Fibroblast of pulmonary artery (primary cell): ENCODE results near the gene ATF5.

Experiments
- DNase-seq: peaks from one replicate; pipeline ENCODE4 v3.0.0-alpha.2; 2010; ENCODE audit warnings: low read depth
- H3K4me3 ChIP-seq: replicated peaks from 2 replicates; pipeline ENCODE4 v1.5.1; 2011; ENCODE audit warnings: low read depth, mild to moderate bottlenecking, control low read depth, low read length, moderate library complexity
- CTCF ChIP-seq: IDR thresholded peaks from 2 replicates; pipeline ENCODE4 v1.5.1; 2011; ENCODE audit warnings: mild to moderate bottlenecking, control low read depth, low read length, inconsistent platforms; ENCODE audit errors: missing control alignments

ATF5 gene

DNA sequence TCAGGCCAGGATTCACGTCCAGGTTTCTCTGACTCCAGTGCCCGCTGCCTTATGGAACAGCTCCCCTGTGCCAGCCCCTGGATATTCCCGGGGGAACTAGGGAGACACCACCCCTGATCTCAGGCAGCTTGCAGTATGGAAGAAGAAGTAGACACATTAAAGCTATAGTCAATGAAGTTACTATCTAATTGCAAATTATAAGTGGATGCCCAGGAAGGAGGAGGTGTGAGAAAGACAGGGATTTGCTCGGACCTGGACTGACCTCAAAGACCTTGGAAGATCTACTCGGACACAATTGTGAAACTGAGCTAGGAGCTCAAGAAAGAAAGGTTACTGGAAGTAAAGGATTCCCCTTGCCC, 21.6 kb downstream of the ATF5 start:
- no peak for TF ChIP-seq CTCF
- no peak overlapping the region for H3K4me3 ChIP-seq
- no peak for DNase-seq

DNA sequence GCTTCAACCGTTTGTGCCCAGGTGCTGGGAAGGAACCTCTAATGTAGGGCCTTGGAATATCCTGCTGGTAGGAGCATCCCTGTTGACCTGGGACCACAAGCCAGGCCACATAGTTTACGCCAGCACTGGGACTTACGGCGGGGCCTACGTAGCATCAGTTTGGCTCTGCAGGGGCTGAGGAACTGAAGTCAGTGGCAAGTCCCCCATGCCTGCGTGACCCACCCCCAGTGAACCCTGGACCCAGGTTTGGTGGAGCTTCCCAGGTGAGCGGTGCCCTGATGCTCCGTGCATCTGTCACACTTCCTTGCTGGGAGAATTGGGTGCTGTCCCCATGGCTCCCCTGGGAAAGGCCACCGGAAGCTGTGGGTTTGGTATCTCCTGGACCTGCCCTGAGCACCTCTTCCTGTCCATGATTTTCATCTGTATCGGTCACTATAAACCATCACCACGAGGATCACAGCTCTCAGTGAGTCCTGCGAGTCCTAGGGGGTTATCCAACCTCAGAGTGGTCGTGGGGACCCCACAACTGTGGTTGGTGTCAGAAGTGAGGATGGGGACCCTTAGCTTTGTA, 22.0 kb downstream of the ATF5 start:
- no peak overlapping the region for H3K4me3 ChIP-seq
- DNase-seq, result no peak
- TF ChIP-seq CTCF, result no peak

DNA sequence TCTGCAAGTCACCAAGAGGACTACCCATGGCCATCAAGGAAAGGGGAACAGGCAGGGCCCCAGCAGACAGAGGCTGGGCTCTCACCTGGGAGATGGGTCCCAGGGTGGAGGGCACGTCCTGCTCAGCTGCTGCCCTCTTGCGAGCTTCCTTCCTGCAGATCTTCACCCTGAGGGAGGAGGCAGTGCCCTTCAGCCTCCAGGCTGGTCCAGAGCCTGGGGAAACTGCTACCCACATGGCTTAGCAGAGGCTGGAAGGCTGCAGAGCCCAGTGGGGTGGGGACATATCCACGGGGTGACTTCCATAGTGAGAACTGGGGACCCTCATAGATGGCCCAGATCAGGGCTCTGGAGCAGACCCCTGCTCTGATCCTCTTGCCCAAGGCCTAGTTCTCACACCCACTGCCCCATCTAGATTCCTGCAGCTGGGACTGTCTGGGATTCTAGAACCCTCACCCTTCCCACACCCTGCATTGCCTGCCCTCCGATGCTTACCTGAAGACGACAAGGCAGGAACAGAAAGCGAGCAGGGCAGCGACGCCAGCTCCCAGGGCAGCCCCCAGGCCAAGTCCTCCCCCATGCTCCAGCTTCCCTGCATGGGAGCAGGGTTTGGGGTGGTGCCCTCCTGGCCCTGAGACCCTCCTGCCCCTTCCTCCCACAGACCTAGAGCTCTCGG, 22.9 kb downstream of the ATF5 start:
- TF ChIP-seq CTCF, result no peak
- H3K4me3 ChIP-seq, result no peak overlapping the region
- DNase-seq, result no peak

DNA sequence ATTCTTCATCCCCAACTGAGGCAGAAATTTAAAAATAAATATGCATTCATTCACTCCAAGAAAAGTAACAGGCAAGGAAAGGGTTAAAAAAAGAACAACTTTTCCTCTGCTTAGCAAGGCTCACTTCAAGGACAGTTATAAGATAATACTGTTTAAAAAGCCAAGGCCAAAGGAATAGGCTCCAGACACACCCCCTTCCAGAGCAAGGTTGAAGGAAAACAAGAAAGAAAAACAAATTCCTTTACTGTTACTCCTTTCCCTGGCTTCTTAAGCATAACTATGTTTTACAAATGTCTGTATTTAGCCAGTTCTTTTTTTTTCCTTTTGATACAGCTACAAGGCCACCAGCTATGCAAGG, 23.5 kb downstream of the ATF5 start:
- DNase-seq, result no peak
- H3K4me3 ChIP-seq, result no peak overlapping the region
- TF ChIP-seq CTCF, result no peak

- TF ChIP-seq CTCF, result no peak
- DNase-seq, result no peak
- no peak overlapping the region for H3K4me3 ChIP-seq
These were observed 23.9 kb downstream of the ATF5 start for GRCh38 chr19:49952906-49953305.

DNA sequence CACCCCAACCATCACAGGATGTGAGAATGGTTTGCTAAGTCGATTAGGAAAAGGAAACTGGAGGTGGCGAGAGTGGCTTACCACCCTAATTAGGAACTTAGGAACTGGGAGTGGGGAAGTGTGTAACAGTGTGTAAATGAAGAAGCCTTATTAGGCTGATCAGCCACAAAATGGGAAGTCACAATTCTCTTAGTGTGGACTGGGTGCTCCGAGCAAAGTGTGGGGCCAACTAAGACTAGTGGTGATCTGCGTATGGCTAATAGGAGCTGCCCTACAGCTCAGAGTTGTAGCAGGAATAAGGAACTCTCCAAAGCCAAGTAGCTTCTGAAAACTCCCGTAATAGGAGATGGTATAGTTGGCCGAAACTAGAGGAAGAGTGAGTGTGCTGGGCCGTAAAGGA, 24.4 kb downstream of the ATF5 start:
- no peak for TF ChIP-seq CTCF
- no peak for DNase-seq
- H3K4me3 ChIP-seq, result no peak overlapping the region
